ENCODE data around the gene MTRFR.
"Not testable (repeated sequence)": the region's sequence is repeated elsewhere in the genome, so short reads cannot be mapped to it uniquely, and the experiment has no call there.

Gene MTRFR

GRCh38 chr12:123248996-123249741, 15.9 kb downstream of the MTRFR start:
- DNase-seq = not testable (repeated sequence)

GRCh38 chr12:123250471-123251383, 17.5 kb downstream of the MTRFR start:
- DNase-seq = no peak

- DNase-seq = no peak
These were observed 18.3 kb downstream of the MTRFR start for GRCh38 chr12:123251403-123252076.

- not testable (repeated sequence) for DNase-seq
These were observed 19.1 kb downstream of the MTRFR start for GRCh38 chr12:123252365-123252764.

- no peak for DNase-seq
These were observed 20.6 kb downstream of the MTRFR start for GRCh38 chr12:123253641-123254459.

- no peak for DNase-seq
These were observed 21.7 kb downstream of the MTRFR start for GRCh38 chr12:123254853-123255446.

- no peak for DNase-seq
These were observed 25.4 kb downstream of the MTRFR start for GRCh38 chr12:123258593-123258992.

GRCh38 chr12:123260081-123260480, 26.8 kb downstream of the MTRFR start:
- DNase-seq = no peak

GRCh38 chr12:123261196-123261595, 28.0 kb downstream of the MTRFR start:
- no peak for DNase-seq

GRCh38 chr12:123263196-123263817, 30.1 kb downstream of the MTRFR start:
- no peak for DNase-seq

- DNase-seq = no peak
These were observed 31.4 kb downstream of the MTRFR start for GRCh38 chr12:123264642-123265041.

- DNase-seq = no peak
These were observed 32.8 kb downstream of the MTRFR start for GRCh38 chr12:123265851-123266678.

- no peak for DNase-seq
These were observed 33.5 kb downstream of the MTRFR start for GRCh38 chr12:123266679-123267277.

GRCh38 chr12:123267335-123267920, 34.2 kb downstream of the MTRFR start:
- DNase-seq = no peak

GRCh38 chr12:123267991-123268843, 35.0 kb downstream of the MTRFR start:
- no peak for DNase-seq

- DNase-seq = no peak
These were observed 35.6 kb downstream of the MTRFR start for GRCh38 chr12:123268850-123269249.

GRCh38 chr12:123269395-123269892, 36.2 kb downstream of the MTRFR start:
- peak; percentile 86 for DNase-seq

- DNase-seq = no peak
These were observed 36.6 kb downstream of the MTRFR start for GRCh38 chr12:123269896-123270213.

All from fibroblast of skin of scalp (primary cell).